Activated CD4-positive, alpha-beta memory T cell treated with anti-CD3 and anti-CD28 coated beads, Interleukin-2, amount 10 ng/mL, durations not matched to agents 7 days and 5 days (primary cell): ENCODE results near the gene ACO1. TPM values are rescaled to one million over a fixed set of nuclear protein-coding genes. Genes with fewer than 3 reads are reported as not detected.

Experiments used
- CTCF ChIA-PET: fragments of 350-600 bp; sonication (Branson Sonifier 250); formaldehyde crosslinking; loops from one replicate; lab custom pipeline; 2021; ENCODE audit warnings: antibody characterized with exemption, inconsistent platforms; lab: Charles Lee
- POLR2A ChIA-PET: fragments of 350-600 bp; sonication (Branson Sonifier 250); formaldehyde crosslinking; loops from one replicate; lab custom pipeline; 2021; ENCODE audit warnings: antibody characterized with exemption; lab: Charles Lee
- DNase-seq: peaks from one replicate; pipeline ENCODE4 v3.0.0-alpha.2; 2020
- H3K27ac Mint-ChIP-seq: one replicate; pipeline ENCODE4 v1.8.0; 2021; ENCODE audit warnings: mild to moderate bottlenecking, mixed read lengths
- H3K27me3 Mint-ChIP-seq: one replicate; pipeline ENCODE4 v1.8.0; 2021; ENCODE audit warnings: mixed read lengths
- H3K36me3 Mint-ChIP-seq: one replicate; pipeline ENCODE4 v1.8.0; 2021; ENCODE audit warnings: low read depth, mixed read lengths
- H3K4me1 Mint-ChIP-seq: one replicate; pipeline ENCODE4 v1.8.0; 2021; ENCODE audit warnings: mixed read lengths
- H3K4me3 Mint-ChIP-seq: one replicate; pipeline ENCODE4 v1.8.0; 2021; ENCODE audit warnings: mild to moderate bottlenecking, mixed read lengths
- H3K9me3 Mint-ChIP-seq: one replicate; pipeline ENCODE4 v1.8.0; 2021; ENCODE audit warnings: mixed read lengths
- total RNA-seq, 2 experiments: library from RNA; stranded (reverse); gene quantifications; one replicate each; pipeline ENCODE4 v1.2.3, GENCODE V29; 2021

ACO1 gene
- total RNA-seq, 2 experiments from 2014 or later = 6.4 to 6.6 TPM

GRCh38 chr9:32486839-32487562 is 102.6 kb downstream of the ACO1 start:
- POLR2A ChIA-PET = no interaction called here
- peaks cover 76% of the 10 kb centered on the region for H3K36me3 Mint-ChIP-seq
- no peaks in the 10 kb centered on the region for H3K9me3 Mint-ChIP-seq
- DNase-seq = no peak
- no peaks in the 10 kb centered on the region for H3K4me1 Mint-ChIP-seq
- no peak overlapping the region for H3K4me3 Mint-ChIP-seq
- CTCF ChIA-PET = interaction anchor here (1.2 kb wide), 1 partner anchor 39 kb away, joined by 4 read pairs; the partner anchor contains the start of gene RIGI
- H3K27ac Mint-ChIP-seq = no peak overlapping the region
- H3K27me3 Mint-ChIP-seq = no peaks in the 10 kb centered on the region

DNA sequence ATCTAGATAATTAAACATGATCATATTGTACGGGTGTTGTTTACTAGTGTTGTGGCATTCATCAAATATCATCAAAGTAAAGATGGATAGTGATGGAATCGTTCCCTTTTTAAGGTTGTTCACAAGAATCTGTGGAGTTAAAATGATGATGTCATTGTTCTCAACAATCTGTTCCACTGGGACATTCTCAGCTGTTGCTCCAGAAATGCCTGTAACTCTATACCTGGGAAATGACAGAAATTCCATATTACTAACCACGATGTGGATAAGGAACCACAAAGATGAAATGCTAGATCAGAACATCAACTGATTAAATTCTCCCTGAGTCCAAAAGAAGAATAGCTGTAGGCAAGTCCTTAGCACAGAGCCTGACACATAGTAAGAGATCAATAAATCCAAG is 103.5 kb downstream of the ACO1 start:
- H3K27ac Mint-ChIP-seq = no peak overlapping the region
- ChIA-PET POLR2A (no interaction called here), CTCF (interaction anchor here (1.2 kb wide), 1 partner anchor 38 kb away, joined by 4 read pairs; the partner anchor contains the start of gene RIGI)
- H3K36me3 Mint-ChIP-seq = peaks cover 76% of the 10 kb centered on the region
- H3K4me3 Mint-ChIP-seq = no peak overlapping the region
- no peaks in the 10 kb centered on the region for H3K4me1 Mint-ChIP-seq
- no peaks in the 10 kb centered on the region for H3K9me3 Mint-ChIP-seq
- DNase-seq = no peak
- no peaks in the 10 kb centered on the region for H3K27me3 Mint-ChIP-seq

DNA sequence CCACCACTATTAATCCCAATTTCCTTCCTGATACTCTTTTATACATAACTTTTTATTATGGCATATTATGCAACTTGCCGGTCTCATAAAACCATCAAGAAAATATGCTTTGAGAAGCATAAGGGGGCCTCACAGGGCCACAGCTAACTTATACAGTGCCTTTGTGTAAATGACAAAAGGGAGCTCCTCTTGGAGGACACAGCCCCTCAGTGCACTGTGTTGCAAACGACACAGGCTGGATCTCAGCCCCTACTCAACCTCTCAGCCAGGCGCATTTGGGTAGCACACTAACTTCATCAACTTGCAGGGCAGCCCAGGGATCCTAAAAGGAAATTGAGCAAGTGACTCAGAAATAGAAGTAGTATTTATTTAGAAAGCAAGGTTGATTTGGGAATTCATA is 106.2 kb downstream of the ACO1 start:
- Mint-ChIP-seq H3K27me3 (no peaks in the 10 kb centered on the region), H3K4me3 (no peak overlapping the region), H3K4me1 (no peaks in the 10 kb centered on the region), H3K9me3 (no peaks in the 10 kb centered on the region), H3K36me3 (peaks cover 65% of the 10 kb centered on the region), H3K27ac (no peak overlapping the region)
- no peak for DNase-seq
- ChIA-PET CTCF (no interaction called here), POLR2A (no interaction called here)

- Mint-ChIP-seq H3K27me3 (no peaks in the 10 kb centered on the region), H3K4me3 (no peak overlapping the region), H3K9me3 (no peaks in the 10 kb centered on the region), H3K27ac (no peak overlapping the region), H3K4me1 (no peaks in the 10 kb centered on the region), H3K36me3 (peaks cover 68% of the 10 kb centered on the region)
- ChIA-PET POLR2A (no interaction called here), CTCF (interaction anchor here (1.3 kb wide), 1 partner anchor 10 kb away, joined by 5 read pairs; no protein-coding TSS in a partner anchor)
- no peak for DNase-seq
Measured at GRCh38 chr9:32497921-32498320, 113.5 kb downstream of the ACO1 start.

GRCh38 chr9:32500768-32501167 is 116.3 kb downstream of the ACO1 start:
- Mint-ChIP-seq H3K9me3 (no peaks in the 10 kb centered on the region), H3K36me3 (peaks cover 60% of the 10 kb centered on the region), H3K27me3 (no peaks in the 10 kb centered on the region), H3K4me1 (no peaks in the 10 kb centered on the region), H3K27ac (no peak overlapping the region), H3K4me3 (no peak overlapping the region)
- ChIA-PET CTCF (no interaction called here), POLR2A (no interaction called here)
- no peak for DNase-seq

DNA sequence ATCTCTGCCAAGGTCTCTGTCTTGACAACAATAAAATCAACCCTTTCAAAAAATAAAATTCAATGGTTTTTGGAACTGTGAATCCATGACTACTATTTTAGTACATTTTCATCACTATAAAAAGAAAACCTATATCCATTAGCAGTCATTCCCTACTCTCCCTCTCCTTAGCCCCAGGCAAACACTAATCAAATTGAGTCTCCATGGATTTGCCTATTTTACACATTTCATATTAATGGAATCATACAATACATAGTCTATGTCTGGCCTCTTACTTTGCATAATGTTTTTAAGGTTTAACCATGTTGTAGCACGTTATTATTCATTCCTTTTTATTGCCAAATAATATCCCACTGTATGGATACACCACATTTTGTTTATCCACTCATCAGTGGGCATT is 117.4 kb downstream of the ACO1 start:
- ChIA-PET POLR2A (no interaction called here), CTCF (interaction anchor here (0.6 kb wide), 1 partner anchor 20 kb away, joined by 3 read pairs; no protein-coding TSS in a partner anchor)
- Mint-ChIP-seq H3K4me1 (no peaks in the 10 kb centered on the region), H3K4me3 (no peak overlapping the region), H3K9me3 (no peaks in the 10 kb centered on the region), H3K27ac (no peak overlapping the region), H3K27me3 (no peaks in the 10 kb centered on the region), H3K36me3 (peaks cover 49% of the 10 kb centered on the region)
- no peak for DNase-seq

- no peak overlapping the region for H3K27ac Mint-ChIP-seq
- H3K36me3 Mint-ChIP-seq = peaks cover 47% of the 10 kb centered on the region
- CTCF ChIA-PET = interaction anchor here (1.1 kb wide), 1 partner anchor 124 kb away, joined by 4 read pairs; no protein-coding TSS in a partner anchor
- no peak overlapping the region for H3K4me3 Mint-ChIP-seq
- POLR2A ChIA-PET = no interaction called here
- H3K9me3 Mint-ChIP-seq = no peaks in the 10 kb centered on the region
- H3K27me3 Mint-ChIP-seq = no peaks in the 10 kb centered on the region
- no peak for DNase-seq
- no peaks in the 10 kb centered on the region for H3K4me1 Mint-ChIP-seq
Measured at GRCh38 chr9:32502464-32502863, 118.0 kb downstream of the ACO1 start.

DNA sequence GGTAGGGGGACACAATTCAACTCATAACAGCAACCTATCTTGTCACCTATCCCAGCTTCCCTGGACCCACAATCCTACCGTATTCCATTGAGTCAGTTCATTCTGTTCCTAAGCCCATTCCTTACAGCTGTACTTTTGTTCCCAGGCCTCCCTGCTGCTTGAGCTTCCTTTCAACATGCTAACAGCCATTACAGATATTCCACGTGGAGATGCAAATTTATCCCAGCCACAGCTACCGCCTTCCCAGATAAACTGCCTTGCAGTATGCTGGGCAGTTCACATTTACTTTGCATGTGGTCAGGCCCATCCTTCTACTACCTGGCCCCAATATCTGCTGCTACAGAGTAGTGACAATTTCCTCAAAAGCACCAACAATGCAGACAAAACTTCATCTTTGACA is 118.6 kb downstream of the ACO1 start:
- no peaks in the 10 kb centered on the region for H3K27me3 Mint-ChIP-seq
- H3K4me3 Mint-ChIP-seq = no peak overlapping the region
- CTCF ChIA-PET = interaction anchor here (1.1 kb wide), 1 partner anchor 124 kb away, joined by 4 read pairs; no protein-coding TSS in a partner anchor
- POLR2A ChIA-PET = interaction anchor here (0.5 kb wide), 1 partner anchor 33 kb away, joined by 4 read pairs; no protein-coding TSS in a partner anchor
- DNase-seq = no peak
- no peaks in the 10 kb centered on the region for H3K9me3 Mint-ChIP-seq
- H3K4me1 Mint-ChIP-seq = no peaks in the 10 kb centered on the region
- H3K27ac Mint-ChIP-seq = no peak overlapping the region
- H3K36me3 Mint-ChIP-seq = peaks cover 43% of the 10 kb centered on the region

Other genes with a start within 250 kb of the ACO1 start
- gene RIGI, start 141.6 kb downstream of the ACO1 start, total RNA-seq = 10 to 100 TPM; 32.4 to 33.7 TPM
- gene SMIM27, start 167.7 kb downstream of the ACO1 start, total RNA-seq = 10 to 100 TPM; 27.3 to 30.1 TPM
- 10 to 100 TPM; 12.2 to 12.7 TPM for gene TOPORS, start 167.9 kb downstream of the ACO1 start, total RNA-seq
- 10 to 100 TPM; 42.7 to 45.1 TPM for gene NDUFB6, start 188.5 kb downstream of the ACO1 start, total RNA-seq